HG03066 (cell line): ENCODE measurements around the gene STEAP1B.
"Not testable (repeated sequence)": the region's sequence is repeated elsewhere in the genome, so short reads cannot be mapped to it uniquely, and the experiment has no call there.

ENCODE experiments used
- ATAC-seq: cut with Tn5 transposase; IDR thresholded peaks from one replicate; pipeline ENCODE4 v1.9.1; 2021; ENCODE audit warnings: low read depth; ENCODE audit not compliant: unreplicated experiment

The STEAP1B gene

DNA sequence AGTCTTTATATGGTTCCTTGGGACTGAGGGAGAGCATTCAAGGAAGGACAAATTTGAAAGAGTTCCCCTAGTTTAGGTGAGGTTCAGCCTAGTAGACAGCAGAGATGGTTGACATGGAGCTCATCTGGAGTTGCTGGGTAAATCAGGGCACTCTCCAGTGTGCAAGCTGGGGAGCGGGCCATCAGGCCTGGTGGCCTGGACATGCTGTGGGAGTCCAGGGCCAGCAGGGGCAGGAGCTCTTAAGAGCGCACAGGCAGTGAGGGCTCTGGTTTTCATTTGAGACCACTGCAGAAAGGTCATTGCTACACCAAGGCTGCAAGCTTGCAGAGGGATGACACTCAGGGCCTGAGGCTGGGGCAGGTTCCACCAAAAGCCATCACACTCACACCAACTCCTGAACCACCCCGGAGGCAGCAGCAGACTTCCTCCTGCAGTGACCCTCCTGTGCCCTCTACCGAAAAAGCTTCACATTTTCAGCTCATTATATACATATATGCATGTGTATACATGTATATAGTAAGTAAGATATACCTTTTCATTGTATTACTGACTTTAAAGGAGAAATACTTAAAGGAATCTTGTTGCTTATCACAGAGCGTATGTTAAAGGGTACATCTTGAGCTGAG lies 39.5 kb downstream of the STEAP1B start:
- no peak for ATAC-seq

DNA sequence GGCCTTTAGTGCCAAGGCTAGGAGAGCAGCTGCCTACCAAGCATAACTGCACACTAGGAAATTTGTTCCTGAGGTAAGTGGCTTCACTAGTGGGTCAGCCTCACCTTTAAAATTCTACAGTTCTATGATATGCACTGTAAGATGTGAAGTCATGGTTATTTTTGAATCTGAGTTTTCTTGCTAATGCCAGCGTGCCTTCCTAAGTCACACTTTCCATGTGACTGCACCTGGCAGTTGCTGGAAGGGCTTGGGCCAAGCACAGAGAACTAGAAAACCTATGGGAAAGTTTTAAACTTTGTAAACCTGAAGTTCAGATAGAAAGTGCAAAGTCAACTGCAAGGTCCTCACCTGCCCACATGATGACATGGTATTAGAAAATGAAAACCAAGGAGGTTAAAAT lies 42.5 kb downstream of the STEAP1B start:
- no peak for ATAC-seq

DNA sequence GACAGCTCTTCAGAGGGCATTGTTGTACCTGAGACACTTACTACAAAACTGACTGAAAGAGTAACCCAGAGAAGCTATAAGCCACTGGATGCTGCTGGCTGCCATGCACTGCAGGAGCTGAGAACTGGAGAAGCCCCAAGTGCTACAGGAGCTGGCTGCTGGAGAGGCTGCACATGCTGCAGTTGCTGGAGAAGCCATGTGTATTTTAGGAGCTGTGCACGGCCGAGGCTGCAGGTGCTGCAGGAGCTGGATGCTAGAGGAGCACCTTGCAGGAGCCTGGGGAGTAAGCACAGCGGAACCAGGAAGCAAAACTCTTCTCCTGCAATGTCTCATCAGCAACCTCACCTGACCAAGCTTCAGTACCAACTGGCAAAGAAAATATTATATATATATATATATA lies 45.5 kb downstream of the STEAP1B start:
- ATAC-seq = no peak

DNA sequence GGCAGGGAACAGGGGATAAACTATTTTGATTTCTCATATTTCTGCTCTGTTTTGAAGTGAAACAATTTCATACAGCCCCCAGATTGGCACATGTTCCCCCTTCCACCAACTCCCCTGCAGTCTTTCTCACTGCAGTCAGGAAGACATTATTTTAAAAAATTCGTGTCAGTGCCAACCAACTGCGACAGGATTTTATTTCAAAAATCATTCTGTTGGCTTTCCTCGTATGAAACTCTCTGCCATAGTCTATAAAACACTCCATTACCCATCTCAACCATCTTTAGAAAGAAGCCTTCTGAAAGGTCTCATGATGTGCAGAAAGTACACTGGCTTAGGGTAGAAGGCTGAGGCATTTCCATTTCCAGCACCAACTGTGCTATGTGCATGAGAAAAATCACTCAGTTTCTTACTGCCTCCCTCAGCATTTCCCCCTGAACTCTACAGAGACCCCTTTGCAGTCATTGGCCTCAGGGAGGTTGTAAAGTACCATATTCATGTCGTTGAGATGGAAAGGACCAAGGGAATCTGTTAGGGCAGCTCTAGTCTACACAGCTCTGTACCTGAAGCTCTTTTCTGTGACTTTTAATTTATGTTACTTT lies 46.9 kb downstream of the STEAP1B start:
- no peak for ATAC-seq

DNA sequence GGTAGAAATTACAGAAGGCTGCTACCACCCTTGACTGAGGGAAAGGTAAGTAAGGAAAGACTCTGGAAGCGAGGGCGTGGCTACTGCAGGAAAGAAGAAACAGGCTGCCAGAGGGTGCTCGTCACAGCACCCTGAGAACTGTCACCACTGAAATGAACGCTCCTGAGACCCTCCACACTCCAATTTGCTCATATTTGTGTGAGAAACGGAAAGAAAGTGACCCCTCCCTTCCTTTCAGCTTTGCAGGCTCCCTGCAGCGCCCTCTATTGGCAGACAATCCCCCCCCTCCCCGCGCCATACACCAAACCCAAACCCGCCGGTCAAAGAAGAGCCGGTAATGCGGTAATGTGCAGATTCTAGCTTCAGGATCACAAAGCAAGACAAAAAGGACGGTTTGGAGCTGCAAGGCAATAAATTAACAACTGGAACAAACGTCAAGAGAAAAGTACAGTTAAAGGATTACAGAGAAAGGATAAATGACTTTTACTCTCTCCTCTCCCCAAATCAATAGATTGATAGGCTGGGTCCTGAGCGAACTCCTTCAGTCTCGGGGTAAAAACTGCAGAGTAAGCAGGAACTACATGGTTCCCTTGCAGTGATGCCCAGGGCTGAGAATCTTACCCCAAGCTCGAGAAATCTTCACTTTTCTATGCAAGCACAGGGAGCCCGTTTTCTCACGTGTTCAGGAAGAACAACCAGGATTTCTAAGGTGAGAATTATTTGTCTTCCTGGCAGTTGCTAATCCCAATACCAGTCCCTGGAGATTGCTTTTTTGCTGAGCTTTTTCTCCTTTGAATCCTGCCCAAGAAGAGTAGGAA lies 47.6 kb downstream of the STEAP1B start:
- ATAC-seq = no peak

DNA sequence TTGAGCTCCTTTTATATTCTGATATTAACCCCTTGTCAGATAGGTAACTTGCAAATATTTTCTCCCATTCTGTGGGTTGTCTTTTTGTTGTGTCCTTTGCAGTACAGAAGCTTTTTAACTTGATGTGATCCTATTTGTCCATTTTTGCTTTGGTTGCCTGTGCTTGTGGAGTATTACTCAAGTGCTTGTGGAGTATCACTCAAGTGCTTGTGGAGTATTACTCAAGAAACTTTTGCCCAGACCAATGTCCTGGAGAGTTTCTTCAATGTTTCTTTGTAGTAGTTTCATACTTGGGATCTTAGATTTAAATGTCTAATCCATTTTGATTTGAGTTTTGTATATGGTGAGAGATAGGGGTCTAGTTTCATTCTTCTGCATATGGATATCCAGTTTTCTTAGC lies 50.0 kb downstream of the STEAP1B start:
- not testable (repeated sequence) for ATAC-seq

DNA sequence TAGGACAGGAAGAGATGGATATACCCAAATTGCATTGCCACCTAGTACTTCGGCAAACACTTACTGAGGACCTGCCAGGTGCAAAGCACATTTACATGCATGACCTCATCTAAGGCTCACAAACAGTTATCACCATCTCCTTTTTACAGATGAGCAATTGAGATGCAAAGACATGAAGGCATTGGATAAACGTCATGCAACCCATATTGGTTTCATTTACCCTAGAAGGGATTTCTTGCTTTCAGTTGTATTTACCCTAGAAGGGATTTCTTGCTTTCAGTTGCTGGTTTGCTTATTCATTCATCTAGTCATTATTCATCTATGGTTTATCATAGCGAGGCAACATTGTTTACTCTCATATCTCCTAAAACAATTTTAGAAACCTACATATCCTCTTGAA lies 52.2 kb downstream of the STEAP1B start:
- ATAC-seq = peak; percentile 68

DNA sequence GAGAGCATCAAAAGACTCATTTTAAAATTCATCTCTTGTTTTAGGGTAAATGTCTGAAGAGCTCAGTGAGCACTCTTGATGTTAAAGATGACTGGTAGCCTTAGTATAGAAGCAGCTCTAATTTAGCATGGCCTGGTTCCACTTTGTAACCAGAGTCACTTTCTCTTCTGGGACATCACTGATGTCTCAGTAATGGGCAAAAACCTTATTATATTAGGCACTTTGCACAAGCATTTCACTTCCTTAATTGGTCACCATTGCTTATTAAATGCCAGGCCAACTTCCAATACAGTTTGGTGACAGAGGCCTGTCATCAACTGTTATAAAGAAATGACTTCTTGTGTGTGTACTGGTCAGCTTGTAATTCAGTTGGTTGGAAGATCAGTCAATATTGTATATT lies 53.0 kb downstream of the STEAP1B start:
- peak; percentile 25 for ATAC-seq

DNA sequence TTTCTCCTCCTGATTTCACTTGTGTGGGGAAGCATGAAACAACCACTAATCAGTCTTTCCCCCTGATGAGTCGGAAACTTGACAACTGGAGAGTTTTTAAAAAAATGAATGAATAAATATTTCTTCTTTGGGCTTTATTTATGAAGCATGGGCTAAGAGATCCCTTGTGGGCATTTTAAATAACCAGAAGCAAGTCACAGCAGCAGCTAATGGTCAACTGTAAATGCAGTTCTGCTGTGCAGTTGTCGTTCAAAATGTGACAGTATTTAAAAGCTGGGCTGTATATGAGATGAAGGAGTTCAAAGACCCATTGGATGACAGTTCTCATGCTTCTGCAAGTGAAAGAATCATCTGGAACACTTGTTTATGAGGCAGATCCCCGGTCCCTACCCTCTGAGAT lies 54.1 kb downstream of the STEAP1B start:
- no peak for ATAC-seq

DNA sequence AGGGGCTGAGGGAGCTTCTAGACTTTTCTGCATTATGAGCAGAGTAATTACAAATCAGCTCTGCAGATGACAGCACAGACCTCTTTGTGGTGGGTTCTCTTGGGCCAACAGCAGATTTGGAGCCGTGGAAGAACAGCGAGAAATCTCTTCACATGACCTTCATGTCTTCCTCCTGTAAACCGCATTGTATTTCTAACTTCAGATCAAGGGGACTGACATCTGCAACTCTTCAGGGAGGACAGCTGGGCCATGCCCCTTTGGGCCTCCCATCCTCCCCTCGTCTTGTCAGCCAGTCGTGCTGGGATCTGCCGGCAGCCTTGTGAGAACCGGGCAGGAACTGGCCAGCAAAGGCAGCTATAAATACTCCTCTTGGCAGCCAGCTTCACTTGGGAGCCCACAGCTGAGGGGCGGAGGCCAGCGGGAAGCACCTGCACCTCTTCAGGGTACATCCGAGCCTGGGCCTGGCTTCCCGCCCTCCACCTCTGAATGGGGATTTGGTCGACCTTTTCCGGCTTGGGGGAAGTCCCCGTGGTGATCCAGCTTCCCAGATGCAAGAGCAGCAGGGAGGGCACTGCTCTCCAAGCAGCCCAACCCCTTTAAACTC lies 54.7 kb downstream of the STEAP1B start:
- peak; percentile 39 for ATAC-seq

DNA sequence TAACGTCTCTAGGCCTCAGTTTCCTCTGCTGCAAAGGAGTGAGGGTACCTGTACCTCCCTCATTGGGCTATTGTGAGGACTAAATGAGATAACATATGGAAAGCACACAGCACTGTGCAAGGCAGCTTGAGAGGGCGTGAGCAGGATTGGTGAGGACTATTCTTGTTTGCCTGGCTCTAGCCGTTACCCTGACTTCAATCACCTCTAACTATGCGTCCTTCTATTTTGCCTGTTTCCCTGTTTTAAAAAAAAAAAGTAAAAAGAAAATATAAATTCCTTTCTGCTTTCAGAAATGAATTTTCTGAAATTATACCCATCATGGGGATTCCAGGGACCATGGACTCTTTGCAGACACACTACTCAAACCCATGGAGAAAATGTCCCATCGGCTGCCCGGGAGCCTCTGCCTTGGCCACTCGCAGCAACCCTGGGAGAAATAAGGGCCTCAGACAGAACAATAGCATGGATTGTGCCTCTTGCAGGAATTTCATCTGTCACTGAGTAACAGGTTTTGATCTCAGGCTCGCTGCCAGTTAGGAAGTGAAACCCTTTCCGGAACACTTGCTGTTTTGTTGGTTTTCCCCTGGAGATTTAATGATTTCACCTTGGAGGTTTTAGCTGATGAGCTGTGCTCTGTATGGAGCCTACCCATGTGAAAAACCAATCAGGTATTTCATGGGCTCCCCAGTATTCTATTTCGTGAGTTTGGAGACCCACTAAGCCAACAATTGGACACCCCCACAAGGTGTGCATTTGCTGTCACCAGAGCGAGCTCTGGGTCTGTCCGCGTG lies 55.6 kb downstream of the STEAP1B start:
- no peak for ATAC-seq

DNA sequence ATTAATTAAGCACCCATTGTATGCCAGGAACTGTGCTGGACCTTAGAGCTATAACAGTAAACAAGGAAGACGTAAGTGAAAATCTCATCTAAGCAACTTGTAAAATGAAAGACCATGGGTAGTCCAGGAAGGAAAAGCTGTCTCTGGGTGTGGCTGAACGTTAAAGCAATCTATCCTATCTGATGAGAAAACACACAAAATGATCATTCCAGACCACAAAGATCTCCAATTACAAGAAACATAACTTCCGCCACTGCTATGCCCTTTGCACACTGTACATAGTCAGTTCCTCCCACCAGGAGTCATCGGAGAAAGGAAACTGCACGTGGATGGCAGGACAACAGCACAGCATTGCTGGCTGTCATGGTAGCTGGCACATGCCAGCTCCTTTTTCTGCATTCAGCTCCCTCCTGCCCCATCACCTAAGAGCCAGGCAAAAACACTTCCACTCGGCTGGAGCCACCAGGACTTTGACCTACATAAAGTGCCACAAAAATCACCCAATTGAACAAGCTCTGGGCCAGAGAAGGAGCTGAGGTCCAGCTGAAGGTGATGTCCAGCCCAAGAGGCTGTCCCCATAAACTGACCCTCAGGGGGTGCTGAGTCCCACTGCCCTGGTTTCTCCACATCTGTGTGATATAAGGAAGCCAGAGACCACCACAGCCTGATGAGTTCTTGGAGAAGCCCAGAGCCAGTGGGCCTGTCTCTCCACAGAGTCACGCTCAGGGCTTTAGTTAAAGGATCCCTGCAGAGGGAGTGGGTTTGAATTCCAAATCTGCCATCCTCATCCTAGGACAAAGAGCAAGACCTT lies 56.4 kb downstream of the STEAP1B start:
- no peak for ATAC-seq

DNA sequence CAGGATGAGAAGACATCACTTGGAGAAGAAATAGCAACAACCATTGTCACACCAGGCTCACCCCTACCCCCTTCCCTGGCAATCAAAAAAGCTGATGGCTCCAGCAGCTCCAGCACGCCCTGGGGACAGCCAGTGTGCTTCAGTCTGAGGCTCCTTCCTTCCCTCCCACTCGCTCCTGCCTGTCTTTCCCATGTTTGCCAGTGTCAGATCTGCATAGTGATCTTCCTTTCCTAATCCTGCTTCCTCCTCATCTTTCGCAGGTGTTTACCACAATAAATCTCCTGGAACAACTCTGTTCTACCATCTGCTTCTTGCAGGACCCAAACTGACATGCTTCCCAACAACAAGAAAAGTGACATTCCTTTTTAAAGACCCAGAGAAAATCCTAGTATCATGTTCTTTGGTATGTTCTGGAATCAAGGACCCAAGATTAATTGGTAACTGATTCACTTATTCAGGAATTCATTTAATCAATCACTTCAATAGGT lies 57.1 kb downstream of the STEAP1B start:
- ATAC-seq = no peak

DNA sequence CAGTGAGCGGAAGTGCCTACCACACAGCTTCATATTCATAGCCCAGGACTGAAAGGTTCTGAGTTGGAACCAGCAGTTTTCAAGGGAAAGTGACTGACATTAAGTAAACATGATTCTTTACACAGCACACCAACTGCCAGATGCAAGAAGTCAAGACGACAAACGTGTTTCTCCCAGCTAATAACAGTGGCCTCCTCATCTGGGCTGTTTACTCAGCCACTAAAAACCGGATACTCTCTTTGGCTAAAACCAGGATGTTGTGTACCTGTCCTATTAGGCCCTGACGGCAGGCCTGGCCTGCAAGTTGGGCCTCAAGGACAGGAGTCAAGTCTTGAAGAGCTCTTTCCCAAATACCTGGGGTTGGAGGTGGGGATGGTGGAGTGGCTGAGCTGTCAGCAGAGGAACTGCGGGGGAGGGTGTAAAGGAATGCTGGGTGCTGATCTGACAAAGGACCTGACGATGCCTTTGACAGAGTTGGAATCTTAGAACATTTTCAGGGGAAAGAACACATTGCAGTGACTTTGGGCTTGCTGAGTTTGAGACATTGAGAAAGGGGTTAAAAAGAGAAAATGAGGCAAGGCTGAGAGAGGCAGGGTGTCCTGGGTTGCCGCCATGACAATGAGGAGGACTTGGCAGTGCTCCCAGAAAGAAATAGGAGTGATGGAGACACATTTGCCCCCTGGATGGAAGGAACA lies 57.7 kb downstream of the STEAP1B start:
- ATAC-seq = no peak

DNA sequence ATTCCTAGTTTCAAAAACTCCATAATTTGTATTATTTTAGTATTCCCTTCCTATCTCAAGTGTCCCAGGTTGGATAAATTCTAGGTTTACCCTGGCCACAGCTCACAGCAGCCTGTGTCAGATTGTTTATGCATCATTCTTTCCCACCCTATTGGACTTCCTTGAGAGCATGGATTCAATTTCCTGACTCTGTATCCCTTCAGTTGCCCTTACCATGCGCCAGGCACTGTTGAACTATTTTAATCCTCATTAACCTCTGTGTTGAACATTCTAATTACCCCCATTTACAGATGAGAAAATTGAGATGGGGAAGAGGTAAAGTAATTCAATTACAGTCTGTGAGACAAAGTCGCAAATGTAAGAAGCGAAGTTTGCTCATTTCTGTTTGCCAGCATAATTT lies 58.8 kb downstream of the STEAP1B start:
- ATAC-seq = no peak

DNA sequence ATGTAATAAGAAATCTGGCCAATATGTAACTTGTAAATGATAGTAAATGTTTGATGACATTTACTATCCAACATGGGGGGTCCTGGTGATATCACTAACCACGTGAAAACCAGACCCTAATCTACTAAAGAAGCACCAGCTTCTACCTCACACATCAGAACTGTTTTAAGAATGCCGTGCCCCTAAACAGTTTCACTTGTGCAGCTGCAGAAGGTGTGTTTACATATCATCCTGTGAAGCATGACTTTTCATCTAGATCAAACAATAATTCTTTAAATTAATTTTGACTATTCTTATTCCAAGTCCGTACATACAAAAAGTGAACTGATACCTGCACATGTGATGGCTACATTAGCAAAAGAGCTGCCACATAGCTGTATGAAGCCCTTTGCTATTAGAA lies 61.0 kb downstream of the STEAP1B start:
- no peak for ATAC-seq

DNA sequence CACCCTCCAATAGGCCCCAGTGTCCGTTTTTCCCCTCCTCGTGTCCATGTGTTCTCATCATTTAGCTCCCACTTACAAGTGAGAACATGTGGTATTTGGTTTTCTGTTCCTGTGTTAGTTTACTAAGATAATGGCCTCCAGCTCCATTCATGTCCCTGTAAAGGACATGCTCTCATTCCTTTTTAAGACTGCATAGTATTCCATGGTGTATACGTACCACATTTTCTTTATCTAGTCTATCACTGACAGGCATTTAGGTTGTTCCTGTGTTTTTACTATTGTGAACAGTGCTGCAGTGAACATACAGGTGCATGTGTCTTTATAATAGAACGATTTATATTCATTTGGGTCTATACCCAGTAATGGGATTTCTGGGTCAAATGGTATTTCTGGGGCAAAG lies 63.4 kb downstream of the STEAP1B start:
- ATAC-seq = not testable (repeated sequence)

DNA sequence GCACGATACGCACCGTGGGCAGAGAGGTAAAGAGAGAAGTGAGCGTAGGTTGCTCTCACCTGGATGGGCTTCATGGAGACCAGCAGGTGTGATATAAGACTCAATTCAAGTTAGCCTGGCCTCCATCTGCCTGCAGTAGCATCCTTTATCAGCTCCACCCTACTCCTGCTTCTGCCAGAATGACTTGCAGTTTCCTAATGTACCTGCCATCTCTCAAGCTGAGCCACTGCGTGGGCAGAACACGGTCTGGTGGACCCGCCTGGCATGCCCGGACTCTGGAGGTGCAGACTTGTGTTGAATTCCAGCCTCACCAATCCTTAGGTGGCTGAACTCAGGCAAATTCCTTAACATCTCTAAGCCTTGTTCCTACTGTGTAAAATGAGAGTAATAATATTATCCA lies 64.3 kb downstream of the STEAP1B start:
- ATAC-seq = no peak

DNA sequence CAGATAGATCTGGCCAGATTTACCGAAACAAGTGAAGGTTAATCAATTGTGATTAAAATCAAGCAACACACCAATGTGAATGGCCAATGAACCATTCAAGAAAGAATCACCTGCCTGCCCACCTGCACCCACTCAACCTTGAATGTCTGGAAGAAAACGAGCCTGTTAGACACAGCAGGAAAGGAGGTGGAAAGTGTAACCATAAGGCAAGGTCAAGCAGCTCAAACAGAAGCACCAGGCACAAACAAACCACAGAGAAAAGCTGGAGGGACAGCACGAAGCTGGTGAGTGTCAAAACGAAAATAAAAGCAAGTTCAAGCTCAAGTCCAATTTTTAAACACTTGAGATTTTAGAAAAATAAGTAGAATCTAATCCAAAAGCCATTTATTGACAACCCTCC lies 64.9 kb downstream of the STEAP1B start:
- peak; percentile 91 for ATAC-seq
